GM12874 (cell line): ENCODE measurements around the gene KCNIP1.

Experiments
- TF ChIP-seq, protein P1 (sequence below): IDR thresholded peaks from 2 replicates; pipeline ENCODE4 v1.5.1; 2011; ENCODE audit warnings: low read depth, mild to moderate bottlenecking, control low read depth, low read length, moderate library complexity; ENCODE audit not compliant: insufficient read depth

KCNIP1 gene

GRCh38 chr5:170532935-170533334 lies 29.1 kb downstream of the KCNIP1 start:
- TF ChIP-seq, protein P1, sequence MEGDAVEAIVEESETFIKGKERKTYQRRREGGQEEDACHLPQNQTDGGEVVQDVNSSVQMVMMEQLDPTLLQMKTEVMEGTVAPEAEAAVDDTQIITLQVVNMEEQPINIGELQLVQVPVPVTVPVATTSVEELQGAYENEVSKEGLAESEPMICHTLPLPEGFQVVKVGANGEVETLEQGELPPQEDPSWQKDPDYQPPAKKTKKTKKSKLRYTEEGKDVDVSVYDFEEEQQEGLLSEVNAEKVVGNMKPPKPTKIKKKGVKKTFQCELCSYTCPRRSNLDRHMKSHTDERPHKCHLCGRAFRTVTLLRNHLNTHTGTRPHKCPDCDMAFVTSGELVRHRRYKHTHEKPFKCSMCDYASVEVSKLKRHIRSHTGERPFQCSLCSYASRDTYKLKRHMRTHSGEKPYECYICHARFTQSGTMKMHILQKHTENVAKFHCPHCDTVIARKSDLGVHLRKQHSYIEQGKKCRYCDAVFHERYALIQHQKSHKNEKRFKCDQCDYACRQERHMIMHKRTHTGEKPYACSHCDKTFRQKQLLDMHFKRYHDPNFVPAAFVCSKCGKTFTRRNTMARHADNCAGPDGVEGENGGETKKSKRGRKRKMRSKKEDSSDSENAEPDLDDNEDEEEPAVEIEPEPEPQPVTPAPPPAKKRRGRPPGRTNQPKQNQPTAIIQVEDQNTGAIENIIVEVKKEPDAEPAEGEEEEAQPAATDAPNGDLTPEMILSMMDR: no peak

- TF ChIP-seq, protein P1: no peak
Observed at GRCh38 chr5:170533383-170533782, 29.6 kb downstream of the KCNIP1 start.

DNA sequence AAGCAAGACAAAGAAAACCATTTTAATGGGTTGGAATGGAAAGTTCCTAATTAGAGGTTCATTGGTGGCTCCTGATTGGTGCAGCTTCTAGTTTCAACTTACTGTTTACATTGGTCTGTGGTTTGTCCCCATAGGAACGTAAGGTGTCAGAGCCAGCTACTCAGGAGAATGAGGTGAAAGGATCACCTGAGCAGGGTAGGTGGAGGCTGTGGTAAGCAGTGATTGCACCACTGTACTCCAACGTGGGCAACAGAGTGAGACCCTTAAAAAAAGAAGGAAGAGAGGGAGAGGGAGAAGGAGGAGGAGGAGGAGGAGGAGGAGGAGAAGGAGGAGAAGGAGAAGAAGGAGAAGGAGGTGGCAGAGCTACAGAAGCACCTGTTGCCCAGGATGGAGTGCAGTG lies 30.4 kb downstream of the KCNIP1 start:
- TF ChIP-seq, protein P1: no peak

- TF ChIP-seq, protein P1: no peak
Observed at GRCh38 chr5:170534941-170535340, 31.1 kb downstream of the KCNIP1 start.

DNA sequence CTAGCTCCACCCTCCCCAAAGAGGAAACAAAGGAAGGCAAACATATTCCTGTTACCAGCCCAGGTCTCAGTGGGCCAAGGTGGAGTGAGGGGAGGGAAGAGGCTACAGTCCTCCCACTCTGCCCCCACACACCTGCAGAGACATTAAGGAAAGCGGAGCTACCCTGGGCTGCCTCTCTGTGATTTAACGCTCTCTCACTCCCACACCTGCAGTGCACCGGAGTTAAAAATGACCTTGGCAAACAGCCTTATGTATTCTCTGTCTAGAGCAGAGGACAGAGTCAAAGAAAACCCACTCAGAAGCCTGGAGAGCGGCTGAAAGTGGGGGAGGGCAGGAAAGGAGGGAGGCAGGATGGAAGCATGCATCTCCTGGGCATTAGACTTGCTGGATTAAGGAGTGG lies 32.7 kb downstream of the KCNIP1 start:
- TF ChIP-seq, protein P1: no peak

- TF ChIP-seq, protein P1: no peak
Observed at GRCh38 chr5:170537451-170538095, 33.8 kb downstream of the KCNIP1 start.

- TF ChIP-seq, protein P1: no peak
Observed at GRCh38 chr5:170538096-170538465, 34.3 kb downstream of the KCNIP1 start.
